ENCODE results near the gene PSMB11. TPM values are rescaled to one million over a fixed set of nuclear protein-coding genes. Genes with fewer than 3 reads are reported as not detected.

Gene PSMB11
- polyA plus RNA-seq, 3 donors: not detected

GRCh38 chr14:23053426-23053825, 11.4 kb downstream of the PSMB11 start:
- WGBS, 3 donors: 95 to 97% (median 96%) methylated on average over 8 to 10 of the region's 10 CpGs
- no peak overlapping the region for H3K27ac ChIP-seq (ENCODE audit: low read depth, low read length)

DNA sequence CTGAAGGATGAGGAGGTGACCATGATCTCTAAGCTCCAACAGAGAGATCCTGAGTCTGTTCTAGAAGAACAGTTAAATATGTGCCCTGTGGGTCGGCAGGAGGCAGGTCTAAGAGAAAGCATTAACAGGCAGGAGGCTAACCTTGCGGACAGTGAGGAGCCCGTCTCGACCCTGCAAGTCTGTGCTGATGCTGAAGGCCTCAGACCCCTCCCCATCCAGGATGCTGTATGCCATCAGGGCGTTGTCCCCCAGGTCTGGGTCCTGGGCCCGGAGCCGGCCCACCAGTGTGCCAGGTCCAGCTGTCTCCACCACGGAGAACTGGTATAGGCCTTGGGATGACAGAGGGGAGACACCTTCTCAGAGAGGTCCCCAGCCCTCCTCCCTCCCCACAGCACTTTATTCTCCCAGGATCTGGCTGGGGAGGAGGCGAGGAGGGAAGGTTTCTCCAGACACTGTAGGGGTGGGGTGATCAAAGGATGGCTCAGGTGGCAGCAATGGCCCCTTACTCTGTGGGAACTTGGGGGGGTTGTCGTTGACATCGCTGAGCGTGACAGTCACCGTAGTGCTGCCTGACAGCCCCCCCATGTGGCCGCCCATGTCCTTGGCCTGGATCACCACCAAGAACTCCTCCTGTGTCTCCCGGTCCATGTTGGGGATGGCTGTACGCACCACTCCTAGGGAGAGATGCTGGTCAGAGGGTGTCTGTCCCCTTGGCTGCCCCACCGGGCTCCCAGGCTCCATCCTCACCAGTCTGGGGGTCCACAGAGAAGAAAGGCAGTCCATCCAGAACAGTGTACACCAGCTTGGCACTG, 12.2 kb downstream of the PSMB11 start:
- H3K27ac ChIP-seq (ENCODE audit: low read depth, low read length): no peak overlapping the region
- WGBS, 3 donors: 75 to 80% (median 76%) methylated on average over 17 of the region's 17 CpGs

DNA sequence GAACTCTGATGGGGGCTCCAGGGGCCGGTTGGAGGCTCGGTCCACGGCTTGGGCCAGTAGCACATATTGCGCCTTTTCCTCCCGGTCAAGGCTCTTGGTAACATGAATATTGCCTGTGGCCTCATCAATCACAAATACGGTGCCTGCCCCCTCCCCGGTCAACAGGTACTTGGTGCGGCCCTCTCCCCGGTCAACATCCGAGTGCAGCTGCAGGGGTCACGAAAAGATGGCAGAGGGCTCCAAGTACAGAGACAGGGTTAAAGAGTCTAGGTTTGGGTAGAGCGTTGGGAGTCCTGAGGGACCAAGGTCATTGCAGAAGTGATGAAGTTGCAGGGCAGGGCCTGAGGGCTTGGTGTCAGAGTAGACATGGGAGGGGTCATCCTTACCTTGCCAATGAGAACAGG, 13.1 kb downstream of the PSMB11 start:
- 93 to 96% (median 96%) methylated on average over 12 of the region's 12 CpGs for WGBS, 3 donors

GRCh38 chr14:23055621-23056144, 13.7 kb downstream of the PSMB11 start:
- no peak overlapping the region for H3K27ac ChIP-seq (ENCODE audit: low read depth, low read length)
- whole genome bisulfite sequencing, 3 donors: 62 to 82% (median 74%) methylated on average over 6 of the region's 6 CpGs

More for the DNA sequence above, 13.1 kb downstream of the PSMB11 start:
- H3K27ac ChIP-seq (ENCODE audit: low read depth, low read length): no peak overlapping the region

- no peak overlapping the region for H3K27ac ChIP-seq (ENCODE audit: low read depth, low read length)
Measured at GRCh38 chr14:23056145-23056955, 14.3 kb downstream of the PSMB11 start.

GRCh38 chr14:23056956-23057756, 15.1 kb downstream of the PSMB11 start, which contains the start of gene CDH24:
Gene CDH24 (minus strand): TSS chr14:23057520. CDS start chr14:23055733, 1,787 bp downstream.
- 2 to 5% (median 4%) methylated on average over 32 to 73 of the region's 73 CpGs for WGBS, 3 donors
- H3K27ac ChIP-seq (ENCODE audit: low read depth, low read length): no peak within 1 kb of the TSS

More at GRCh38 chr14:23056145-23056955, 14.3 kb downstream of the PSMB11 start:
- WGBS, 3 donors: 5 to 13% (median 9%) methylated on average over 16 to 17 of the region's 17 CpGs

DNA sequence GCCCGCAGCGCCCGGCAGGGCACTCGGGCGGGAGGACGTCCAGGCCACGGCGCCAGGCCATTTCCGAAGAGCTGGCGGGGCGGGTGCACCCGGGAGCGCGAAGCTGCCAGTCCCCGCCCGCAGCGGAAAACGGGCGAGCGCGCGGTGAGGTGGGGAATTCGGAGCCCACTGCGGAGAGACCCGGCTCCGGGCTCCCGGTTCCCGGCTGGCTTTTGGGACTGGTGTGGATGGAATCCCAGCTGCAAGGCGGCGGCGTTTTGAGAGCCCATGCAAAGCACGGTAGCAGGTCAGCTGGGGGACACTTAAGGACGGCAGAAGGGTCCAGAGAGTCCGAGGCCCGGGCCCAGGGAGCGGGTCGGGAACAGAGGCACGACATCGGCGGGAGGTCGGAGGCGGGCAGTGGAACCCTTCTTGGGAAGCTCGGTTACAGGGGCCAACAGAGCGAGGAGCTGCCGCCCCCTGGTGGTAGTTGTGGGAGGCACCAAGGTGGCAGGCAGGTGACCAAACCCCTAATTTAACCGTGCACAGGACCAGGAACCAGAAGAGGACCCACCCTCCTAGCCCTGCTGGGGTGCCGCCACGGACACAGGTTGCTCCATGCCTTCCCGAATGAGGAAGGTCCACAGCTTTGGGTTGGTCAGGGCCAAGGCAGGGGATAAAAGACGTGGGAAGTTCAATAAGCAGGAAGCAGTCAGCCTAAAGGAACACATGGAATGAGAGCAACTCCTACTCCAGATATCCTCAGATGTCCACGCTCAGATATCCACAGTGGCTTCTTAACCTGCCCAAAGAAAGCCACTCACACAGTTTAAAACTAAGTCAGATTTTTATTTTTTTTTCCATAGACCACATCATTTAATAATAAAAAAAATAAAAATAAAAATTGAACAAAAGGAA, 16.0 kb downstream of the PSMB11 start:
- H3K27ac ChIP-seq (ENCODE audit: low read depth, low read length): no peak overlapping the region
- WGBS, 3 donors: 1 to 2% (median 2%) methylated on average over 50 to 51 of the region's 51 CpGs

DNA sequence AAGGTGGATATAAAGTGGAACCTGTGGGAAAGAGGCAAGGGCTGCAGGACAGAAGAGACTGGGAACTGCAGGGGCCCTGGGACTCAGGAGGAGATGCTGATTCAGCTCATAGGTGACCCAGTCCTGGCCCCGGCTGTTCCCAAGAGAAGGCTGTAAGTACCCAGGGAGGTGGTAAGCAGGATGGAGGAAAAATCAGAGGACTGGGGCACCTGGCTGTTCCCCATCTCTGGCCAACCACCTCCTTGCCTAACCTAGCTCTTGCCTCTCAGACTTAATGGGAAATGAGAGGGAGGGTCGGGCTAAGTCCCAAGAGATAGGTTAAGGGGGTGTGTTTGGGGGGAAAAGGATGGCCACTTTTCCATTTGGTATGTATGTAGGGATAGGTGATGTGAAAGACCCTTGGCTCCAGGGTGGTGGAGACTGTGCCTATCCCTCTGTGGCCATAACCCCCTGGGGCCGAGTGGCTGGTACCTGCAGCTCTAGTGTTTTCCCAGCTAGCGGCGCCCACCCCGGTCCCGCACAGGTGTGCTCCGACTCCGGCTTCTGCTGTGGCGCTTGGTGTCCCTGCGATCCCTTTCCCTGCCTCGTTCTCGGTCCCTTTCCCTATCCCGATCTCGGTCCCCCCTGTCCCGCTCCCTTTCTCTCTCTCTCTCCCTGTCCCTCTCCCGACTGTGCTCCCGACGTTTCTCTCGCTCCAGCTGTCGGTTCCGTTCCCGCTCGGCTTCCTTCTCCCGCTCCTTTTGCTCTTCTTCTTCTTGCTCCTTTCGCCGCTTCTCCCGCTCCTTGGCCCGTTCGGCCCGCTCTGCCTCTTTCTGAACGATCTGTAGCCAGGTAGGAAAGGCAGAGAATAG, 16.9 kb downstream of the PSMB11 start:
- no peak overlapping the region for H3K27ac ChIP-seq (ENCODE audit: low read depth, low read length)
- WGBS, 3 donors: 88 to 92% (median 89%) methylated on average over 29 to 32 of the region's 32 CpGs

DNA sequence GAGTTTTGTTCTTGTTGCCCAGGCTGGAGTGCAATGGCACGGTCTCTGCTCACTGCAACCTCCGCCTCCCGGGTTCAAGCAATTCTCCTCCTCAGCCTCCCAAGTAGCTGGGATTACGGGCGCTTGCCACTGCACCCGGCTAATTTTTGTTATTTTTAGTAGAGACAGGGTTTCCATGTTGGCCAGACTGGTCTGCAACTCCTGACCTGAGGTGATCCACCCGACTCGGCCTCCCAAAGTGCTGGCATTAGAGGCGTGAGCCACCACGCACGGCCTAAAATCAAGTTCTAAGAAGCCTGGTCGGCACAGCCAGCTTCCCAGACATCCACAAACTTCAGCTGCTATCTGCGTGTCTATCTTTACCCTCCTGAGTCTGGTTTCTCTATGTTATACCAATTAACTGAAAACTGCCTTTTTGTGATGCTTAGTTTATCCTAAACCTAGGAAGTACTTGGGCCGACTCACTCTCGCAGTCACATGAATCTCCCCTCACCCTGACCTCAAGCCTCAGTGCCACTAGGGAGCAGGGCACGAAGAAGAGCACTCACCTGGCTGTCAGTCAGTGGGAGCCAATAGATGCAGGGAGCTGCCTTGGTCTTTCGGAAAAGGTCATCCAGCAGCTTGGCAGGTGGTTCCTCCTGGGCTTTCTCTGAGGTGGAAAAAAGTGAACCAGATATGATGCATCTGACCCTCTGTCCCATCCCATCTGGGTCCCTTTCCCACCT, 18.7 kb downstream of the PSMB11 start:
- H3K27ac ChIP-seq (ENCODE audit: low read depth, low read length): no peak overlapping the region
- 93 to 94% (median 94%) methylated on average over 17 of the region's 17 CpGs for WGBS, 3 donors

- H3K27ac ChIP-seq (ENCODE audit: low read depth, low read length): no peak overlapping the region
- 17 to 30% (median 22%) methylated on average over 4 of the region's 4 CpGs for WGBS, 3 donors
Measured at GRCh38 chr14:23062002-23062401, 20.0 kb downstream of the PSMB11 start.

GRCh38 chr14:23063601-23064000, 21.6 kb downstream of the PSMB11 start:
- 82 to 95% (median 91%) methylated on average over 5 of the region's 5 CpGs for WGBS, 3 donors
- H3K27ac ChIP-seq (ENCODE audit: low read depth, low read length): no peak overlapping the region

DNA sequence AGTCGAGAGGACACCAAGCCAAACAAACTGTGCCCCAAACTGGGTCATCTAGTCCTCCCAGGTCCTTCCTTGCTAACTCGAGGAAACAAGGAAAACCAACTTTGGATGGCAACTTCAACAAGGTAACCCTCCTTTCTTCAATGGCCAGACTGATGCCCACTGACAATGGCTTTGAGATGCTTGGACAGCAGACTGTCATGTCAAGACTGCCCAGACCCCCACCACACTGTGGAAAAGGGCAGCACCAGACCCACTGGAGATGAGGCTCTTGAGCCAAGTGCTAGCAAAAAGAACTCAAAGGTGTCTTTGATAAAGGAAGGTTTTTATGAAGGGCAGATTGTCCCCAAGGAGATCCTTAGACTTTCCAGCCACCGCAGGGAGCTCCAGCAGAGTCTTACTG, 24.4 kb downstream of the PSMB11 start:
- 70 to 90% (median 87%) methylated on average over 3 of the region's 3 CpGs for WGBS, 3 donors
- H3K27ac ChIP-seq (ENCODE audit: low read depth, low read length): no peak overlapping the region

DNA sequence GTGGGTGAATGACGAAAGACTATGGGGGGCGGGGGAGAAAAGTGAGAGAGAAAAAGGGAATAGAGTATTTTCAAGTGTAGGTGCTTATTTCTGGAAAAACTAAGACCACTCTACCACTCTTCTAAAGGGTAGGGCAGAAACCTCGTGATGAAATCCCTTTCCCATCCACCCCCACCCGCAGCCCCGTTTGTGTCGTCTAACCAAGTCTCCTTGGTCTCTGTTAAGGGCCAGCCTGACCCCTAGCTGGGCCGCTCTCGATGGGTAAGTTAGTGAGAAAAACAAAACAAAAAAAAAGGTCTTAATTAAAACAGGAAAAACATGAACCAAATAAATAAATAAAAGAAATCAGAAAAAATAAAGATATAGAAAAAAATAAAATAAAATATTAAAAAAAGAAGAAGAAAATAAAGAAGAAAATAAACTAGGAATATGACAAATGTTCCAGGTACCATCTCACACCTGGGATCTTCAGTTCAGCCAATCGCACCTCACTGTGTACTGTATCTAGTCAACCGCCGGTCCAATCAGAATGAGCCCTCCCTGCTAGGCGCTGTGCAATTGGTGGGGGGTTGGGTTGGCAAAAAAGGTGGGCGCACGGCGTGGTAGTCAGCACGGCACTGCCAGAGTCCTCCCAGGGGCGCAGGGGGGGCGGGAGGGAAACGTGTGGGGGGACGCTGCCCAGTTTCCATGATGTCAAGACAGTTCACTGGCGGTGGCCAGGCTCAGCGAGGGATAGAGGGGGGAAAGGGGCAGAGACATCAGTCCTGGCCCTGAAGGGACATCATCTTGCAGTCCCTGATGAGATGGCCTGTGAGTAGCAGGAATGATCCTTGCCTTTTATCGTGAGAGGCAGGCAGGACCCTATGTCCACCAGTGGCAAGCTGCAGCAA, 25.1 kb downstream of the PSMB11 start:
- WGBS, 3 donors: 88 to 90% (median 90%) methylated on average over 22 to 23 of the region's 23 CpGs
- no peak overlapping the region for H3K27ac ChIP-seq (ENCODE audit: low read depth, low read length)

DNA sequence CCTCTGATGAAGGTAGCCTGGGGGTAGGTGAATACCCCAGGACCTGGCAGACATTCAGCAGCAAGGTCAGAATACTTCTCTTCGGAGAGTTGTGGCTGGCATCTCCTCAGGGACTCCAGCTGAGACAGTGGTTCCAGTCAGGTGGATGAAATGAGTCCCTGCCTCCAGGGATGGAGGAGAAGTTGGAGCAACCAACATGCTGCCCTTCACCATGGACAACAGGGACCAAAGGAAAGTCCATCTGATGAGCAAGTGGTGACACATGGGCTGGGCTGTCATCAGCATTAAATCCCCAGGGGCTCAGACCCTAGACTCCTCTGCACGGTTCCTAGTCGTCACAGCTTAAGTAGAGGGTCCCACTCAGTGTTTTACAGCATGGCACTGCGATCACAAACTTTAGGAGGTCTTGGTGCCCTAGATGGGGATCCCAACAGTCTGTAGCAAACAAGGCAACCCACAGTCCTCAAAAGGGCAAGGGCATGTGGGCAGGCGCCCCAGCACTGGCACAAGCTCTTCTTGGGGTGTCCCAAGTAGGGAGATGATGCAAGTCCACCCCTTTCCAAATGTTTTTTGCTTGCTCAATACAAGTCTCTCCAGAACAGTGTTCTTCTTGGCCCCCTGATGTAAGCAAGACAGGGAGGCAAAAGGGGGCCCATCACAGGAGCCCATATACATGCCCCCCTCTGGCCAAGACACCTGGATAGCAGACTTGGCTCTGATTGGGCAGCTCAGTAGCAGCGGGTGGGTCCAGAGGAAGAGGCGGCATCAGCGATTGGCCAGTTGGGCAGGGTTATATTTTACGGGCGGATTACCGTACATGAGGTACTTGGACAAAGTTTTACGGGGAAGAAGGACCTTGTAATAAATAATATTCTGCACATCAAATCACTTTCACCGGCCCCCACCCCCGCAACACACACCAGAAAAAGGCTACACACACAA, 26.1 kb downstream of the PSMB11 start:
- WGBS, 3 donors: 72 to 80% (median 76%) methylated on average over 14 of the region's 14 CpGs
- no peak overlapping the region for H3K27ac ChIP-seq (ENCODE audit: low read depth, low read length)
